GM12874 (cell line): ENCODE measurements around the gene EML4.

Experiments
- CTCF ChIP-seq: IDR thresholded peaks from 2 replicates; pipeline ENCODE4 v1.5.1; 2011; ENCODE audit warnings: low read depth, mild to moderate bottlenecking, control low read depth, low read length, moderate library complexity; ENCODE audit not compliant: insufficient read depth

EML4 gene

GRCh38 chr2:42369532-42370229, 200.5 kb downstream of the EML4 start:
- TF ChIP-seq CTCF, result no peak

GRCh38 chr2:42371611-42372473, 202.7 kb downstream of the EML4 start:
- TF ChIP-seq CTCF, result no peak

GRCh38 chr2:42372474-42373200, 203.5 kb downstream of the EML4 start:
- TF ChIP-seq CTCF, result no peak

- no peak for TF ChIP-seq CTCF
Measured at GRCh38 chr2:42376758-42377157, 207.6 kb downstream of the EML4 start.

GRCh38 chr2:42378415-42378814, 209.3 kb downstream of the EML4 start:
- no peak for TF ChIP-seq CTCF

- no peak for TF ChIP-seq CTCF
Measured at GRCh38 chr2:42382144-42382543, 213.0 kb downstream of the EML4 start.
